IMR-90 (cell line): Measurements from ENCODE around the gene VAT1L. TPM values are rescaled to one million over a fixed set of nuclear protein-coding genes. Genes with fewer than 3 reads are reported as not detected.

Experiments used
- ATAC-seq: fragments of 200-7000 bp; cut with Tn5 transposase; 2 replicates; pipeline ENCODE4 v1.9.1; 2020; ENCODE audit warnings: low read depth, mild to moderate bottlenecking, moderate library complexity
- BruUV-seq: library from RNA; stranded (reverse); fragments of 400-500 nt; replicated peaks from 2 replicates; lab custom pipeline; 2021; lab: Mats Ljungman, UMichigan
- CTCF ChIA-PET: fragments of 300-600 bp; formaldehyde crosslinking; extraction: SDS; loops from one replicate; lab custom pipeline; 2021; ENCODE audit warnings: antibody characterized with exemption; lab: Yijun Ruan, JAX
- POLR2A ChIA-PET: fragments of 300-600 bp; sonication (Branson Sonifier 250); formaldehyde crosslinking; loops from one replicate; lab custom pipeline; 2022; ENCODE audit warnings: antibody characterized with exemption; ENCODE audit not compliant: unreplicated experiment; lab: Charles Lee
- DNase-seq: peaks from one replicate; pipeline ENCODE4 v3.0.0; 2013
- H2AFZ ChIP-seq: replicated peaks from 2 replicates; pipeline ENCODE3; 2013; ENCODE audit warnings: low read length, mild to moderate bottlenecking; ENCODE audit not compliant: poor library complexity
- H2AK5ac ChIP-seq: 2 replicates; pipeline ENCODE4 v1.6.1; 2013; ENCODE audit warnings: low read depth, low read length, inconsistent platforms
- H2AK9ac ChIP-seq: replicated peaks from 2 replicates; pipeline ENCODE3; 2013; ENCODE audit warnings: mild to moderate bottlenecking, low read depth, low read length, moderate library complexity; ENCODE audit not compliant: poor library complexity
- H2BK120ac ChIP-seq: 2 replicates; pipeline ENCODE4 v1.6.1; 2013; ENCODE audit warnings: low read depth, low read length, inconsistent platforms
- H2BK15ac ChIP-seq: 3 replicates; pipeline ENCODE4 v1.6.1; 2013; ENCODE audit warnings: low read depth, low read length, inconsistent platforms
- H2BK20ac ChIP-seq: 2 replicates; pipeline ENCODE4 v1.6.1; 2013; ENCODE audit warnings: low read depth, mild to moderate bottlenecking, inconsistent platforms, low read length, moderate library complexity
- H2BK5ac ChIP-seq: 2 replicates; pipeline ENCODE4 v1.6.1; 2013; ENCODE audit warnings: mild to moderate bottlenecking, low read depth, low read length, inconsistent platforms; ENCODE audit not compliant: poor library complexity, severe bottlenecking
- H3K14ac ChIP-seq: replicated peaks from 2 replicates; pipeline ENCODE4 v1.6.1; 2013; ENCODE audit warnings: low read depth, low read length, inconsistent platforms
- H3K18ac ChIP-seq: 2 replicates; pipeline ENCODE4 v1.6.1; 2013; ENCODE audit warnings: low read depth, low read length, control low read depth
- H3K23ac ChIP-seq: 2 replicates; pipeline ENCODE4 v1.6.1; 2013; ENCODE audit warnings: low read depth, low read length, inconsistent platforms
- H3K27ac ChIP-seq: 2 replicates; pipeline ENCODE4 v1.5.1; 2013; ENCODE audit warnings: mild to moderate bottlenecking, control low read depth, low read length; ENCODE audit not compliant: insufficient read depth
- H3K27me3 ChIP-seq: 2 replicates; pipeline ENCODE4 v1.6.1; 2013; ENCODE audit warnings: low read length; ENCODE audit not compliant: control insufficient read depth, insufficient read depth
- H3K36me3 ChIP-seq: 2 replicates; pipeline ENCODE4 v1.6.1; 2013; ENCODE audit warnings: low read length, mixed read lengths; ENCODE audit not compliant: control insufficient read depth, insufficient read depth
- H3K4ac ChIP-seq: 2 replicates; pipeline ENCODE4 v1.6.1; 2013; ENCODE audit warnings: low read depth, low read length, inconsistent platforms
- H3K4me1 ChIP-seq: 2 replicates; pipeline ENCODE4 v1.6.1; 2013; ENCODE audit warnings: low read length, mixed read lengths; ENCODE audit not compliant: control insufficient read depth, insufficient read depth
- H3K4me2 ChIP-seq: 2 replicates; pipeline ENCODE4 v1.6.1; 2013; ENCODE audit warnings: low read depth, mild to moderate bottlenecking, control low read depth, low read length, moderate library complexity
- H3K4me3 ChIP-seq: 2 replicates; pipeline ENCODE4 v1.5.1; 2013; ENCODE audit warnings: low read depth, mild to moderate bottlenecking, control low read depth, low read length, moderate library complexity; ENCODE audit not compliant: insufficient read depth
- H3K56ac ChIP-seq: 2 replicates; pipeline ENCODE4 v1.6.1; 2013; ENCODE audit warnings: low read length, inconsistent platforms; ENCODE audit not compliant: insufficient read depth; ENCODE audit errors: extremely low read depth
- H3K79me1 ChIP-seq, 2 experiments: 2 replicates each; pipeline ENCODE4 v1.6.1; 2013; ENCODE audit warnings: low read length in 2 of 2, inconsistent platforms in 1 of 2, low read depth in 1 of 2
- H3K9ac ChIP-seq: 2 replicates; pipeline ENCODE4 v1.6.1; 2013; ENCODE audit warnings: low read depth, low read length, control low read depth
- H3K9me1 ChIP-seq: 2 replicates; pipeline ENCODE4 v1.6.1; 2013; ENCODE audit warnings: low read length, inconsistent platforms; ENCODE audit not compliant: insufficient read depth
- H3K9me3 ChIP-seq: 2 replicates; pipeline ENCODE4 v1.6.1; 2013; ENCODE audit warnings: low read length; ENCODE audit not compliant: control insufficient read depth, insufficient read depth
- H4K20me1 ChIP-seq: 2 replicates; pipeline ENCODE4 v1.6.1; 2013; ENCODE audit warnings: low read length, inconsistent platforms; ENCODE audit not compliant: insufficient read depth
- H4K5ac ChIP-seq: 2 replicates; pipeline ENCODE4 v1.6.1; 2013; ENCODE audit warnings: mild to moderate bottlenecking, low read depth, low read length, control low read depth
- H4K8ac ChIP-seq, 2 experiments: 2 replicates each; pipeline ENCODE4 v1.6.1; 2013; ENCODE audit warnings: low read depth in 2 of 2, low read length in 2 of 2, control low read depth in 1 of 2, inconsistent platforms in 1 of 2
- H4K91ac ChIP-seq: 2 replicates; pipeline ENCODE4 v1.6.1; 2013; ENCODE audit warnings: low read depth, low read length, inconsistent platforms; ENCODE audit not compliant: insufficient read depth
- BHLHE40 ChIP-seq: fragments of 150-350 bp; IDR thresholded peaks from 2 replicates; pipeline ENCODE4 v1.6.1; 2016; ENCODE audit warnings: mild to moderate bottlenecking, low read depth, low read length
- CEBPB ChIP-seq: IDR thresholded peaks from 2 replicates; pipeline ENCODE4 v1.6.1; 2012; ENCODE audit warnings: low read depth, low read length, improper control_type of control experiment
- CHD1 ChIP-seq: IDR thresholded peaks from 2 replicates; pipeline ENCODE4 v1.6.1; 2012; ENCODE audit warnings: low read depth, low read length, improper control_type of control experiment
- FOS ChIP-seq: fragments of 150-350 bp; IDR thresholded peaks from 2 replicates; pipeline ENCODE4 v1.6.1; 2016; ENCODE audit warnings: low read depth, low read length
- MAFK ChIP-seq: IDR thresholded peaks from 2 replicates; pipeline ENCODE4 v1.6.1; 2012; ENCODE audit warnings: low read depth, low read length, improper control_type of control experiment
- MAZ ChIP-seq: IDR thresholded peaks from 2 replicates; pipeline ENCODE4 v1.6.1; 2012; ENCODE audit warnings: low read depth, mild to moderate bottlenecking, low read length, improper control_type of control experiment, moderate library complexity, borderline replicate concordance
- MXI1 ChIP-seq: IDR thresholded peaks from 2 replicates; pipeline ENCODE4 v1.6.1; 2012; ENCODE audit warnings: low read depth, mild to moderate bottlenecking, low read length, moderate library complexity, borderline replicate concordance
- NFE2L2 ChIP-seq: fragments of 150-350 bp; IDR thresholded peaks from 2 replicates; pipeline ENCODE4 v1.6.1; 2016; ENCODE audit warnings: low read depth, mild to moderate bottlenecking, low read length
- POLR2A ChIP-seq: IDR thresholded peaks from 2 replicates; pipeline ENCODE4 v1.6.1; 2012; ENCODE audit warnings: mild to moderate bottlenecking, low read depth, low read length
- RAD21 ChIP-seq: IDR thresholded peaks from 2 replicates; pipeline ENCODE4 v1.6.1; 2012; ENCODE audit warnings: low read length, improper control_type of control experiment
- RCOR1 ChIP-seq: IDR thresholded peaks from 2 replicates; pipeline ENCODE4 v1.6.1; 2012; ENCODE audit warnings: mild to moderate bottlenecking, low read length, improper control_type of control experiment; ENCODE audit not compliant: insufficient replicate concordance
- RFX5 ChIP-seq: IDR thresholded peaks from 2 replicates; pipeline ENCODE4 v1.8.0; 2012; ENCODE audit warnings: low read depth, mild to moderate bottlenecking, low read length, moderate library complexity
- SMC3 ChIP-seq: fragments of 150-350 bp; IDR thresholded peaks from 2 replicates; pipeline ENCODE4 v1.6.1; 2016; ENCODE audit warnings: low read depth, mild to moderate bottlenecking, antibody characterized with exemption, low read length, moderate library complexity
- WGBS, 2 experiments: methylation state at CpG; one replicate each; pipeline versions ENCODE4 v1.1.5 to v1.1.7; 2013; ENCODE audit warnings: missing lambda C conversion rate in 2 of 2; ENCODE audit not compliant: insufficient read length in 1 of 2; ENCODE audit errors: extremely low coverage in 2 of 2; 5-methylcytosine and 5-hydroxymethylcytosine counted together
- dilution Hi-C: fragments of 300-500 bp; cut with HindIII; formaldehyde crosslinking; loops from one replicate; pipeline ENCODE4 v1.14.3; 2018; ENCODE audit warnings: low sequenced_read_pairs; ENCODE audit not compliant: unreplicated experiment
- in situ Hi-C: fragments of 300-500 bp; cut with MboI; formaldehyde crosslinking; loops from 3 replicates; pipeline ENCODE4 v1.14.3; 2019; ENCODE audit warnings: low sequenced_read_pairs, inconsistent platforms, mixed read lengths
- intact Hi-C: fragments of 100-400 bp; cut with micrococcal nuclease; formaldehyde crosslinking; loops from 2 replicates; pipeline ENCODE4 v1.10.0; 2022
- polyA plus RNA-seq, 3 experiments: library from polyadenylated mRNA; depleted of rRNA; stranded (reverse); fragments of >200 nt; gene quantifications; 2 replicates each; pipeline ENCODE4 v1.2.3, GENCODE V29; 2012; ENCODE audit warnings: low replicate concordance in 1 of 3
- total RNA-seq: library from RNA; depleted of rRNA; stranded (reverse); fragments of >200 nt; gene quantifications from 2 replicates; pipeline ENCODE4 v1.2.3, GENCODE V29; 2012
- TF ChIP-seq, protein P1 (sequence below): conservative IDR thresholded peaks from 2 replicates; pipeline ENCODE4 v1.5.1; 2012; ENCODE audit warnings: mild to moderate bottlenecking, low read depth, low read length, improper control_type of control experiment
- TF ChIP-seq, protein P2 (sequence below): fragments of 150-350 bp; IDR thresholded peaks from 2 replicates; pipeline ENCODE4 v1.6.1; 2016; ENCODE audit warnings: low read depth, mild to moderate bottlenecking, low read length, moderate library complexity, borderline replicate concordance

VAT1L gene
- total and polyA plus RNA-seq, 2 of the 4 experiments (the other 2 are of a cell fraction): 15.4 to 18.5 TPM

DNA sequence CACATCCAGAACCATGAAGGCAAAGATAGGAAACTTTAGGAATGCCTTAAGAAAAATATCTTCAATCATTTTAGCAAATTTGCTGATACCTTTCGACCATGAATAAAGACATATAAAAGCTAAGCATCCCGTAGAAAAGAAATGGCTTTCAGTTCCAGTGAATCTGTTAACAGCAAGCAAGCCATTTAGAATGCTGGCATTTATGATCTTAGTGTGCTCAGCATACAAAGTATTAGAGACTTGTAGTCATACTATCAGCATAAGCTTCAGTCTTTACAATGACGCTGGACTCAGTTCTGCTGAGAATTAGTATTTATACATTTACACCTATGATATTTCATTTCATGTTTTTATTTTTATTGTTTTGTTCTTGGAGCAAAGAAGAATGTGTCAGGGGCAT, 38.7 kb downstream of the VAT1L start:
- no peak overlapping the region for H3K23ac ChIP-seq
- no peak overlapping the region for H2BK120ac ChIP-seq
- no peak overlapping the region for H3K56ac ChIP-seq
- H2BK15ac ChIP-seq: no peak overlapping the region
- TF ChIP-seq SMC3 (no peak), NFE2L2 (no peak), FOS (no peak), RCOR1 (no peak), BHLHE40 (no peak), CEBPB (no peak), RFX5 (no peak), CHD1 (no peak), MAZ (no peak), MAFK (no peak), RAD21 (no peak), MXI1 (no peak), POLR2A (no peak)
- TF ChIP-seq, protein P1, sequence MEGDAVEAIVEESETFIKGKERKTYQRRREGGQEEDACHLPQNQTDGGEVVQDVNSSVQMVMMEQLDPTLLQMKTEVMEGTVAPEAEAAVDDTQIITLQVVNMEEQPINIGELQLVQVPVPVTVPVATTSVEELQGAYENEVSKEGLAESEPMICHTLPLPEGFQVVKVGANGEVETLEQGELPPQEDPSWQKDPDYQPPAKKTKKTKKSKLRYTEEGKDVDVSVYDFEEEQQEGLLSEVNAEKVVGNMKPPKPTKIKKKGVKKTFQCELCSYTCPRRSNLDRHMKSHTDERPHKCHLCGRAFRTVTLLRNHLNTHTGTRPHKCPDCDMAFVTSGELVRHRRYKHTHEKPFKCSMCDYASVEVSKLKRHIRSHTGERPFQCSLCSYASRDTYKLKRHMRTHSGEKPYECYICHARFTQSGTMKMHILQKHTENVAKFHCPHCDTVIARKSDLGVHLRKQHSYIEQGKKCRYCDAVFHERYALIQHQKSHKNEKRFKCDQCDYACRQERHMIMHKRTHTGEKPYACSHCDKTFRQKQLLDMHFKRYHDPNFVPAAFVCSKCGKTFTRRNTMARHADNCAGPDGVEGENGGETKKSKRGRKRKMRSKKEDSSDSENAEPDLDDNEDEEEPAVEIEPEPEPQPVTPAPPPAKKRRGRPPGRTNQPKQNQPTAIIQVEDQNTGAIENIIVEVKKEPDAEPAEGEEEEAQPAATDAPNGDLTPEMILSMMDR: no peak
- TF ChIP-seq, protein P2, sequence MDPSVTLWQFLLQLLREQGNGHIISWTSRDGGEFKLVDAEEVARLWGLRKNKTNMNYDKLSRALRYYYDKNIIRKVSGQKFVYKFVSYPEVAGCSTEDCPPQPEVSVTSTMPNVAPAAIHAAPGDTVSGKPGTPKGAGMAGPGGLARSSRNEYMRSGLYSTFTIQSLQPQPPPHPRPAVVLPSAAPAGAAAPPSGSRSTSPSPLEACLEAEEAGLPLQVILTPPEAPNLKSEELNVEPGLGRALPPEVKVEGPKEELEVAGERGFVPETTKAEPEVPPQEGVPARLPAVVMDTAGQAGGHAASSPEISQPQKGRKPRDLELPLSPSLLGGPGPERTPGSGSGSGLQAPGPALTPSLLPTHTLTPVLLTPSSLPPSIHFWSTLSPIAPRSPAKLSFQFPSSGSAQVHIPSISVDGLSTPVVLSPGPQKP: no peak
- H3K27ac ChIP-seq: no peak overlapping the region
- no CpG with 5 or more reads among the region's 3 CpGs for WGBS, 2 experiments
- H4K8ac ChIP-seq: no peak overlapping the region
- no peaks in the 10 kb centered on the region for H3K4me1 ChIP-seq
- ATAC-seq (no peak), DNase-seq (no peak)
- H3K9me1 ChIP-seq: no peaks in the 10 kb centered on the region; the same call in 1 of the 2 replicates
- no peaks in the 10 kb centered on the region for H4K20me1 ChIP-seq
- no peak overlapping the region for H3K14ac ChIP-seq
- CTCF ChIA-PET: no interaction called here
- BruUV-seq: no TSS peak
- H3K4me2 ChIP-seq: no peak overlapping the region
- in situ Hi-C loops (no loop called here), dilution Hi-C loops (no loop called here), intact Hi-C loops (no loop called here)
- no peak overlapping the region for H3K4me3 ChIP-seq
- H2AFZ ChIP-seq: no peak overlapping the region
- POLR2A ChIA-PET: no interaction called here
- H2BK5ac ChIP-seq: no peak overlapping the region
- no peak overlapping the region for H2BK20ac ChIP-seq
- H4K5ac ChIP-seq: no peak overlapping the region
- no peaks in the 10 kb centered on the region for H3K79me1 ChIP-seq
- no peak overlapping the region for H3K18ac ChIP-seq
- no peak overlapping the region for H3K9ac ChIP-seq
- H3K9me3 ChIP-seq: no peaks in the 10 kb centered on the region
- no peaks in the 10 kb centered on the region for H3K27me3 ChIP-seq
- no peak overlapping the region for H2AK9ac ChIP-seq
- no peak overlapping the region for H3K4ac ChIP-seq
- no peak overlapping the region for H2AK5ac ChIP-seq
- no peak overlapping the region for H4K91ac ChIP-seq
- H3K36me3 ChIP-seq: peaks cover 3% of the 10 kb centered on the region; the same call in 1 of the 2 replicates
